Nephron progenitor cell (in vitro differentiated cells): ENCODE results near the gene NACC1.

Experiments used
- DNase-seq: peaks from one replicate; pipeline ENCODE4 v3.0.0; 2021
- H3K27ac Mint-ChIP-seq: 2 replicates; pipeline ENCODE4 v1.8.0; 2021; ENCODE audit warnings: mild to moderate bottlenecking, moderate library complexity, mixed read lengths
- H3K27me3 Mint-ChIP-seq: 2 replicates; pipeline ENCODE4 v1.8.0; 2021; ENCODE audit warnings: mild to moderate bottlenecking, low read depth, mixed read lengths; ENCODE audit not compliant: poor library complexity
- H3K36me3 Mint-ChIP-seq: 2 replicates; pipeline ENCODE4 v1.8.0; 2021; ENCODE audit warnings: low read depth, mixed read lengths
- H3K4me1 Mint-ChIP-seq: 2 replicates; pipeline ENCODE4 v1.8.0; 2021; ENCODE audit warnings: mixed read lengths
- H3K4me3 Mint-ChIP-seq: 2 replicates; pipeline ENCODE4 v1.8.0; 2021; ENCODE audit warnings: mild to moderate bottlenecking, moderate library complexity, mixed read lengths
- H3K9me3 Mint-ChIP-seq: 2 replicates; pipeline ENCODE4 v1.8.0; 2021; ENCODE audit warnings: mild to moderate bottlenecking, moderate library complexity, mixed read lengths
- TF ChIP-seq, protein P1 (sequence below): fragments of 200-600 bp; sonication (generic); IDR thresholded peaks from 2 replicates; pipeline ENCODE4 v1.5.0; 2021; ENCODE audit warnings: antibody characterized with exemption

NACC1 gene

DNA sequence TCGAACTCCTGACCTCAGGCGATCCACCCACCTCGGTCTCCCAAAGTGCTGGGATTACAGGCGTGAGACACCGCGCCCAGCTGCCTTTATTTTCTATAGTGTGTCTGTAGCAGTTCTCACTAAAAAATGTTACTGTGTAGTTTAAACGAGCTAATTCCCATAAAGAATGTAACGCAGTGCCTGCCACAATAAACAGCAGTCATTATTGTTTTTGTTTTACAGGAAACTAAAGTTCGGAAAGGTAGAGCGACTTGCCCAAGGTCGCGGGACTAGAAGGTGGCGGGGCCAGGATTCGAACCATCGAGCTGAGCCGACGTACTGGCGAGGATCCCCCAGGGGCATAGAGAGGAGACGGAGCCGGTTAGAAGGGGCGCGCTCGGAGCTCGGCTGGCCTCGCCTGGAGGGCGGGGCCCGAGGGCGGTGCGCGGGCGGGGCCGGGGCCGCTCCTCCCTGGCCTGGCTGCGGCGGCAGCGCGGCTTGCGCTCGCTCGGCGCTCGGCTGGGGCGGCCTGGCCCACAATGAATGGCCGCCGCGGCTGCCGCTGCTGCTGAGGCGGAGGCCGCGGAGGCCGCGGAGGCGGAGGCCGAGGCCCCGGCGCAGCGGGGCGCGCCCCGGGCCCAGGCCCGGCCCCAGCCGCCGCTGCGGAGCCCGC, at the start of gene NACC1:
Gene NACC1, plus strand, starts transcription at position 493 of the 652 bp plus-strand sequence. CDS start 16,944 bp downstream, outside the sequence.
- Mint-ChIP-seq H3K27me3 (no peaks in the 10 kb centered on the region), H3K9me3 (no peaks in the 10 kb centered on the region), H3K4me3 (peak within 1 kb of the TSS; percentile 96), H3K4me1 (peaks cover 65% of the 10 kb centered on the region), H3K27ac (no peak within 1 kb of the TSS), H3K36me3 (peaks cover 5% of the 10 kb centered on the region)
- peak; percentile 91 for DNase-seq
- TF ChIP-seq, protein P1, sequence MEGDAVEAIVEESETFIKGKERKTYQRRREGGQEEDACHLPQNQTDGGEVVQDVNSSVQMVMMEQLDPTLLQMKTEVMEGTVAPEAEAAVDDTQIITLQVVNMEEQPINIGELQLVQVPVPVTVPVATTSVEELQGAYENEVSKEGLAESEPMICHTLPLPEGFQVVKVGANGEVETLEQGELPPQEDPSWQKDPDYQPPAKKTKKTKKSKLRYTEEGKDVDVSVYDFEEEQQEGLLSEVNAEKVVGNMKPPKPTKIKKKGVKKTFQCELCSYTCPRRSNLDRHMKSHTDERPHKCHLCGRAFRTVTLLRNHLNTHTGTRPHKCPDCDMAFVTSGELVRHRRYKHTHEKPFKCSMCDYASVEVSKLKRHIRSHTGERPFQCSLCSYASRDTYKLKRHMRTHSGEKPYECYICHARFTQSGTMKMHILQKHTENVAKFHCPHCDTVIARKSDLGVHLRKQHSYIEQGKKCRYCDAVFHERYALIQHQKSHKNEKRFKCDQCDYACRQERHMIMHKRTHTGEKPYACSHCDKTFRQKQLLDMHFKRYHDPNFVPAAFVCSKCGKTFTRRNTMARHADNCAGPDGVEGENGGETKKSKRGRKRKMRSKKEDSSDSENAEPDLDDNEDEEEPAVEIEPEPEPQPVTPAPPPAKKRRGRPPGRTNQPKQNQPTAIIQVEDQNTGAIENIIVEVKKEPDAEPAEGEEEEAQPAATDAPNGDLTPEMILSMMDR: no peak

DNA sequence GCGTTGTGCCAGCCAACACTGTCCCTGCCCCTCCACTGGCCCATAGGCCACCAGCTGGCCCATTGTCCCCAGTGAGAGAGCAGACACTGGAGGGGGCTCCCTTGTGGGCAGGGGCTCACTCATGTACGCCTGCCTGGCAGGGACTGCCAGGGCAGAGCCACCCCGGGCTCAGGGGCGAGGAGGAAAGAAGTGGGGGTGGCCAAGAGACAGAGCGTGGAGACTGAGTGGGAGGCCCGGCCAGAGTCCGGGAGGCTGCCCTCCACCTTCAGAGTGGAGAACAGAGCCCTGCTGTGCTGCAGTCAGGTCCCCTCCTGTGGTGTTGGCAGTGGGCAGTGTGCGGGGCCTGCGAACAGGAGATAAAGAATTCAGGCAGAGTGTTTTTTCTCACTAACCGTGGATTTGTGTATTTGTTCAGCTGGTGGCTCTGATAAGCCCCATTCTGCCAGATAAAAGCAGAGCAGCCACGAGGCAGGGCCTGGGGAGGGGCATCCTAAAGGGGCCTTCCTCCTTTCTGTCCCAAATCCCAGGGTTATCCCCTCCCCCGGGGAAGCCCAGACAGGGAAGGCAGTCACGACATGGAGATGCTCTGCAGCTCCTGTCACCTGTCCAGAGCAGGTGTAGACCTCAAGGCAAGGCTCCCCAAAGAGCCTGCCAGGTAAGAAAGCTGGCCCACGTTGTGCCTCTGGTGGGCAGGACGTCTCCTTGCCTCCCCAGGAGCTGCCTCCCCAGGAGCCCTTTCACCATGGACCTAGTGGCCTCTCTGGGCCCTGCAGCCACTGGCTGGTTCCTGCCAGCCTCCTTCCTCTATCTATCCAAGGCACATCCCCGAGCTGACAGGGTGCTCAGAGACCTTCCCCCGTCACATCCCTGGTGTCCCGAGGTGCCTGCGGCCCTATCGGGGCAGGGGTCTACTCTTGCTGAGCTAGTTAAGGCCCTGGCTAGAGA, 48.4 kb upstream of the NACC1 start:
- Mint-ChIP-seq H3K4me1 (no peaks in the 10 kb centered on the region), H3K27ac (no peak overlapping the region), H3K36me3 (no peaks in the 10 kb centered on the region), H3K9me3 (no peaks in the 10 kb centered on the region), H3K4me3 (no peak overlapping the region), H3K27me3 (peaks cover 92% of the 10 kb centered on the region)
- TF ChIP-seq, protein P1: no peak
- DNase-seq: no peak

DNA sequence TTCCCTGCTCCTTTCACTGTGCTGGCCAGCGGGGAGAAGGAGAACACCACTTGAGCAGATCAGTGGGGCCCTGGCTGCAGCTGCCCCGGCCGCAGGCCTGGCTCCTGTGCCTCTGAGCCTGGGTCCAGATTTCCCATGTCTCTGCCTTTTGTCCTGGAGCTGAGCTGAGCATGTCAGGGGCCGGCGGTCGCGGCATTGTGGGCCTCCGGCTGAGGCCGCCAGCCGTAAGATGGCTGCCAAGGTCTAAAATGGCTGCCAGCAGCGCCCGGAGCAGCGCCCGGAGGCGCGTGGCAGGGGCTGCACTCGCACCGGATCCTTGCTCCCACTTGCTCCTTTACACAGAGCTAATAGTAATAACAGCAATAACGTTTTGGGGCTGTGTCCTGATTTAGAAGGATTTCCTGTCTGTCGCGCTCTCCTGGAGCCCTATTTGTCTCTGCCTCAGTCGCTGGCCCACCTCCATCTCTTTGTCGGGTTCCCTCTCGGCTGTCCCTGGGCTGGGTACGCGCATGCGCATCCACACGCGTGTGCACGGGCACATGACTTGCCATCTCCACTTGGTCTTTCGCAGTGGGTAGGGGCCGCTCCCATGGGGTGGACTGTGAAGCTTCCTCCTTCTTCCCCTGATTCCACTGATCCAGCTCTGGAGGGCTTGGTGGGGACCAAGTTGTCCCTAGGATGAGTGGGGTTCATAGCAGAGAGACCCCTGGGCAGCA, 47.5 kb upstream of the NACC1 start:
- Mint-ChIP-seq H3K27ac (no peak overlapping the region), H3K4me3 (no peak overlapping the region), H3K27me3 (peaks cover 90% of the 10 kb centered on the region), H3K9me3 (no peaks in the 10 kb centered on the region), H3K4me1 (no peaks in the 10 kb centered on the region), H3K36me3 (no peaks in the 10 kb centered on the region)
- no peak for DNase-seq
- TF ChIP-seq, protein P1: no peak

GRCh38 chr19:13071444-13072187, 46.4 kb upstream of the NACC1 start:
- Mint-ChIP-seq H3K4me1 (no peaks in the 10 kb centered on the region), H3K9me3 (no peaks in the 10 kb centered on the region), H3K4me3 (no peak overlapping the region), H3K27ac (no peak overlapping the region), H3K36me3 (no peaks in the 10 kb centered on the region), H3K27me3 (peaks cover 88% of the 10 kb centered on the region)
- no peak for DNase-seq
- TF ChIP-seq, protein P1: no peak

- H3K9me3 Mint-ChIP-seq: no peaks in the 10 kb centered on the region
- H3K4me3 Mint-ChIP-seq: no peak overlapping the region
- TF ChIP-seq, protein P1: no peak
- peaks cover 86% of the 10 kb centered on the region for H3K27me3 Mint-ChIP-seq
- peaks cover 4% of the 10 kb centered on the region for H3K4me1 Mint-ChIP-seq
- no peak for DNase-seq
- no peak overlapping the region for H3K27ac Mint-ChIP-seq
- H3K36me3 Mint-ChIP-seq: no peaks in the 10 kb centered on the region
Observed at GRCh38 chr19:13072188-13072908, 45.7 kb upstream of the NACC1 start.
